Osteoblast (primary cell): ENCODE measurements around the gene SPCS3. TPM values are rescaled to one million over a fixed set of nuclear protein-coding genes. Genes with fewer than 3 reads are reported as not detected.
"Not testable (repeated sequence)": the region's sequence is repeated elsewhere in the genome, so short reads cannot be mapped to it uniquely, and the experiment has no call there.

Source experiments
- DNase-seq: peaks from one replicate; pipeline ENCODE4 v3.0.0; 2011; ENCODE audit warnings: low spot score, mixed read lengths; ENCODE audit not compliant: insufficient read length; ENCODE audit errors: missing footprints
- H2AFZ ChIP-seq: 2 replicates; pipeline ENCODE4 v1.6.0; 2011; ENCODE audit warnings: mild to moderate bottlenecking, low read length
- H3K27ac ChIP-seq: 2 replicates; pipeline ENCODE4 v1.5.1; 2011; ENCODE audit warnings: mild to moderate bottlenecking, low read depth, low read length, moderate library complexity
- H3K27me3 ChIP-seq: 2 replicates; pipeline ENCODE4 v1.6.0; 2012; ENCODE audit warnings: mild to moderate bottlenecking, control low read depth, inconsistent platforms, low read length, moderate library complexity; ENCODE audit not compliant: insufficient read depth
- H3K36me3 ChIP-seq: 2 replicates; pipeline ENCODE4 v1.5.1; 2011; ENCODE audit warnings: mild to moderate bottlenecking, low read length, control low read depth, moderate library complexity; ENCODE audit not compliant: insufficient read depth
- H3K4me1 ChIP-seq: 2 replicates; pipeline ENCODE4 v1.5.1; 2011; ENCODE audit warnings: mild to moderate bottlenecking, low read length, control low read depth, moderate library complexity; ENCODE audit not compliant: insufficient read depth
- H3K4me2 ChIP-seq: 2 replicates; pipeline ENCODE4 v1.6.0; 2011; ENCODE audit warnings: mild to moderate bottlenecking, low read length; ENCODE audit not compliant: insufficient read depth
- H3K4me3 ChIP-seq: fragments of 200-600 bp; sonication (generic); 3 replicates; pipeline ENCODE4 v1.5.1; 2012; ENCODE audit warnings: mild to moderate bottlenecking, low read length, inconsistent platforms; ENCODE audit not compliant: insufficient read depth
- H3K79me2 ChIP-seq: 2 replicates; pipeline ENCODE4 v1.6.0; 2012; ENCODE audit warnings: mild to moderate bottlenecking, low read length, control low read depth, inconsistent platforms; ENCODE audit not compliant: insufficient read depth
- H3K9me3 ChIP-seq: 2 replicates; pipeline ENCODE4 v1.5.1; 2011; ENCODE audit warnings: low read depth, low read length, control low read depth
- H4K20me1 ChIP-seq: 2 replicates; pipeline ENCODE4 v1.6.0; 2012; ENCODE audit warnings: mild to moderate bottlenecking, low read length, control low read depth; ENCODE audit not compliant: insufficient read depth
- CTCF ChIP-seq: IDR thresholded peaks from 2 replicates; pipeline ENCODE4 v1.5.1; 2011; ENCODE audit warnings: mild to moderate bottlenecking, low read depth, low read length, moderate library complexity; ENCODE audit errors: extremely low read depth
- total RNA-seq: library from RNA; depleted of rRNA; stranded (reverse); fragments of >200 nt; gene quantifications from 2 replicates; pipeline ENCODE4 v1.2.3, GENCODE V29; 2012

Gene SPCS3
- total RNA-seq, 1 donor = 115 TPM

DNA sequence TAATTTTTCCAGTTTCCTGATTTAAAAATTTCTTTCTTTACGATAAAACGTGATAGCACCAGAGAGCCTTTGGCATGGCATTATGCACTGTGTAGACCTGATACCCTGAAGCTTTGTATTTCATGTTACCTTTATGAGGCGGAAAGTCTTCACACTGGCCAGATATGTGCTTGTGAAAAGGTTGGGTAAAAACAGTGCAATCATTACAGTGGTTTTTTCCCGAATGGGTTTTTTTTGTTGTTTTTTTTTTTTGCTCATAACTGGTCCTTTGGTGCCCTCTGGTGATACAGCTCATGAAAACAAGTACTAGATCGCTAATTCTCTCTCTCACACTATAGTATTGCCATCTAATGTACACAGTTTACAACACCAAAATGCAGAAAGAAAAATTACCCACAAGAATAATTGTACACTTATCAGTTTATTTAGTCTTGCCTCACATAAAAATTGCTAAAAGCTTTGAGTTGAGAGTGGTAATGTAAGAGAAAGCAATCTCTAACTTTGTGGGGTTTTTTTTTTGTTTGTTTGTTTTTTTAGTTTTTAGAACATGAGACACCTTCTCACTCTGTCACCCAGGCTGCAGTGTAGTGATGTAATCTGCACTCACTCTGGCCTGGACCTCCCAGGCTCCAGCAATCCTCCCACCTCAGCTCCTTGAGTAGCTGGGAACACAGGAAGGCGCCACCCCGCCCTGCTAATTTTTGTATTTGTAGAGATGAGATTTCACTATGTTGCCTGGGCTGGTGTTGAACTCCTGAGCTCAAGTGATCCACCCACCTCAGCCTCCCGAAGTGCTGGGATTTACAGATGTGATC is 21.3 kb downstream of the SPCS3 start:
- no peak overlapping the region for H2AFZ ChIP-seq
- no peaks in the 10 kb centered on the region for H4K20me1 ChIP-seq
- H3K27ac ChIP-seq = peak overlapping the region; percentile 29
- H3K9me3 ChIP-seq = peaks cover 12% of the 10 kb centered on the region
- DNase-seq = peak; percentile 62
- H3K79me2 ChIP-seq = peaks cover 2% of the 10 kb centered on the region
- no peaks in the 10 kb centered on the region for H3K27me3 ChIP-seq
- peak; percentile 64 for TF ChIP-seq CTCF
- peaks cover 6% of the 10 kb centered on the region for H3K36me3 ChIP-seq
- H3K4me3 ChIP-seq = peak overlapping the region; percentile 55
- H3K4me2 ChIP-seq = peak overlapping the region; percentile 75
- peaks cover 14% of the 10 kb centered on the region for H3K4me1 ChIP-seq

GRCh38 chr4:176342384-176342783 is 22.6 kb downstream of the SPCS3 start:
- DNase-seq = peak; percentile 22
- H3K27ac ChIP-seq = no peak overlapping the region
- peaks cover 14% of the 10 kb centered on the region for H3K4me1 ChIP-seq
- peaks cover 6% of the 10 kb centered on the region for H3K36me3 ChIP-seq
- no peak overlapping the region for H2AFZ ChIP-seq
- H3K79me2 ChIP-seq = no peaks in the 10 kb centered on the region
- no peaks in the 10 kb centered on the region for H3K27me3 ChIP-seq
- no peaks in the 10 kb centered on the region for H4K20me1 ChIP-seq
- H3K9me3 ChIP-seq = peaks cover 12% of the 10 kb centered on the region
- no peak for TF ChIP-seq CTCF
- H3K4me3 ChIP-seq = no peak overlapping the region
- no peak overlapping the region for H3K4me2 ChIP-seq

DNA sequence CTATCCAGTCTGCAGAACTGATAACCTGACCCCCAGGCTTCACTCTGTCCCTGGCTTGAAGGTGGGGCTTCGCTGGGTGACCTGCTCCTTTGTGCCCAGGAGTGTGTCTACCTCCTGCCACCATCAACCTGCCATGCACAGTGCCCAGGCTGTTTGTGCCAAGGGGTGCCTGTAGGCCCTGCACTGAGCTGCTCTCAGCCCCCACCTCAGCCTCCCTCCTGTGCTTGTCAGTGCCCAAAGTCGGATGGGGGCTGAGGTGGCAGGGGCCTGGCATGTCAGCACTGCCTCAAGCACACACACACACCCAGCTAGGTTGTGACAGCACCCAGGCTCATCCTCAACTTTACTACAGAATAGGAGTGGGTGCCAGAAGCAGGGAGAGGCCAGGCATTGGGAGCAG is 23.5 kb downstream of the SPCS3 start:
- Histone ChIP-seq H3K4me2 (no peak overlapping the region), H3K9me3 (peaks cover 12% of the 10 kb centered on the region), H3K4me1 (peaks cover 14% of the 10 kb centered on the region), H3K4me3 (no peak overlapping the region), H2AFZ (no peak overlapping the region), H3K27me3 (no peaks in the 10 kb centered on the region), H3K79me2 (no peaks in the 10 kb centered on the region), H4K20me1 (no peaks in the 10 kb centered on the region), H3K36me3 (peaks cover 6% of the 10 kb centered on the region), H3K27ac (no peak overlapping the region)
- no peak for TF ChIP-seq CTCF
- no peak for DNase-seq

- DNase-seq, H2AFZ ChIP-seq, H4K20me1 ChIP-seq, H3K4me1 ChIP-seq, H3K27me3 ChIP-seq, H3K27ac ChIP-seq, H3K79me2 ChIP-seq, H3K36me3 ChIP-seq: not testable (repeated sequence)
- Histone ChIP-seq H3K4me3 (peak overlapping the region; percentile 48), H3K9me3 (peaks cover 12% of the 10 kb centered on the region), H3K4me2 (peak overlapping the region; percentile 67)
Observed at GRCh38 chr4:176345346-176345745, 25.6 kb downstream of the SPCS3 start.

- H3K36me3 ChIP-seq, H3K79me2 ChIP-seq, DNase-seq, H3K27me3 ChIP-seq, H3K4me1 ChIP-seq, H4K20me1 ChIP-seq, H2AFZ ChIP-seq, H3K4me3 ChIP-seq, H3K4me2 ChIP-seq, H3K27ac ChIP-seq: not testable (repeated sequence)
- H3K9me3 ChIP-seq = peaks cover 12% of the 10 kb centered on the region
Observed at GRCh38 chr4:176346836-176347235, 27.1 kb downstream of the SPCS3 start.
